OCI-LY7 (cell line): ENCODE measurements around the gene MYBPC2.

Experiments used
- CTCF ChIP-seq: fragments of 200-600 bp; sonication (generic); conservative IDR thresholded peaks from 2 replicates; pipeline ENCODE4 v1.5.1; 2014; ENCODE audit warnings: mild to moderate bottlenecking, antibody characterized with exemption, low read length, moderate library complexity, mixed read lengths
- EZH2phosphoT487 ChIP-seq: fragments of 200-600 bp; sonication (generic); IDR thresholded peaks from 2 replicates; pipeline ENCODE4 v1.6.1; 2018; ENCODE audit warnings: low read depth, borderline replicate concordance, mild to moderate bottlenecking, mixed run types, antibody characterized with exemption, low read length, moderate library complexity, mixed read lengths

- TF ChIP-seq CTCF (no peak), EZH2phosphoT487 (no peak)
These were observed 49.5 kb upstream of the MYBPC2 start for GRCh38 chr19:50383001-50383851.
